HG03108 (cell line): ENCODE results near the gene IFIT2.
"Not testable (repeated sequence)": the region's sequence is repeated elsewhere in the genome, so short reads cannot be mapped to it uniquely, and the experiment has no call there.

ENCODE experiments used
- ATAC-seq: cut with Tn5 transposase; IDR thresholded peaks from one replicate; pipeline ENCODE4 v1.9.1; 2021; ENCODE audit warnings: moderate library complexity; ENCODE audit not compliant: unreplicated experiment

Gene IFIT2

GRCh38 chr10:89279421-89279869 lies 22.4 kb upstream of the IFIT2 start:
- no peak for ATAC-seq

DNA sequence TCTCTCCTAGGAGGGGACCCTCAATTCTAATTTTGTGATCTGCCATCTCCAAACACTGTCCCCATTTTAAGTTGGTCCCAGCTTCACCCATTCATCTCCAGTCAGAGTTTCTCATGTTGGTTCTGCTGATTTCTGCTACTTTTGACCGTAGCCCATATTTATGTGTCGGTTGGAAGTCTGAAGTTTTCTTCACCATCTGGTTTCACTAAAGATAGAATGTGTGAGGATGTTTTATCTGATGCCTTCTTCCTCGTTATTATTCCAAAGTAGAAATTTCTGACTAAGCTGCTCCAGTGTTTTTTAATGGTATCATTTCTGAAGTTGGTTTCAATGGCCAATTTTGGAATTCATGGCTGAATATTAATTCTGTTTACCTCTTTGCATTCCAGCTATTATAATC lies 21.3 kb upstream of the IFIT2 start:
- ATAC-seq, result no peak

GRCh38 chr10:89281606-89282395 lies 20.0 kb upstream of the IFIT2 start:
- no peak for ATAC-seq

DNA sequence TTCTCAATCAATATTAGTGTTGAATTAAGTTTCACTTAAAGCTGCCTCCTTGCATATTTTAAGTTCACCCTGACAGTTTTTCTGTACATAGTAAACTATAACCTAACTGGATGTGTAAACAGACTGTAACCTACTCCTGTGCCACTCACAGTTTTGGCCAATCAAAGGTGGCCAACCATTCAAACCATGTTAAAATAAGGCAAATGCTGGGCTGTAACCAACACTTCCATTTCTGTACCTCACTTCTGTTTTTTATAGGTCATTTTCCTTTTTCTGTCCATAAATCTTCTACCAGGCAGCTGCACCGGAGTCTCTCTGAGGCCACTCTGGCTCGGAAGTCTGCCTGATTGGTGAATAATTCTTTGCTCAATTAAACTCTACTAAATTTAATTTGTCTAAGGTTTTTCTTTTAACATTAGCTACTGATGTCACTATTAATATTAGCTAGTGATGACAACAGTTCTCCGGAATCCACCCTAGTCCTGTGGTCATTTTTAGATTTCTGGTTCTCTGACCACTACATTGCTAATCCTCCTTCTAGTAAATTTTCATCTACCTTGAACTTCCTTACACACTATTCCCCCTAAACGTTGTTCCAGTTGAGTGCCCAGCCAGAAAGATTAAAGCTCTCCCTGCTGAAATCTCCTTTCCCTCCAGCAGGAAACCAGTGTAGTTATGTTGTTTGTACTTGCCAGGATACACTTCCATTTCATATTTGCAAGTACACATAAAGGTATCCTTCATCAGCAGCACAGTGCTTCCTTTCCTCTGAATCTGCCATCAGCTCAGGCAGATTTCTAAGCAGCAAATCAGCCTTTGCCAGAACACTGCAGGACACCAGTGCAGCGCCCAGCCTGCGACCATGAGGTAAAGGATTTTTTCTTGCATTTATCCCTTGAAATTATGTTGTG lies 18.6 kb upstream of the IFIT2 start:
- ATAC-seq, result no peak

GRCh38 chr10:89283936-89284475 lies 17.8 kb upstream of the IFIT2 start:
- no peak for ATAC-seq

DNA sequence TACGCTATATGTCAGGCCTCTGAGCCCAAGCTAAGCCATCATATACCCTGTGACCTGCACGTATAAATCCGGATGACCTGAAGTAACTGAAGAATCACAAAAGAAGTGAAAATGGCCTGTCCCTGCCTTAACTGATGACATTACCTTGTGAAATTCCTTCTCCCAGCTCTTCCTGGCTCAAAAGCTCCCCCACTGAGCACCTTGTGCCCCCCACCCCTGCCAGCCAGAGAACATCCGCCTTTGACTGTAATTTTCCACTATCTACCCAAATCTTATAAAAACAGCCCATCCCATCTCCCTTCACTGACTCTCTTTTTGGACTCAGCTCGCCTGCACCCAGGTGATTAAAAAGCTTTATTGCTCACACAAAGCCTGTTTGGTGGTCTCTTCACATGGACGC lies 17.1 kb upstream of the IFIT2 start:
- ATAC-seq, result not testable (repeated sequence)

- not testable (repeated sequence) for ATAC-seq
Observed at GRCh38 chr10:89285303-89285702, 16.5 kb upstream of the IFIT2 start.

DNA sequence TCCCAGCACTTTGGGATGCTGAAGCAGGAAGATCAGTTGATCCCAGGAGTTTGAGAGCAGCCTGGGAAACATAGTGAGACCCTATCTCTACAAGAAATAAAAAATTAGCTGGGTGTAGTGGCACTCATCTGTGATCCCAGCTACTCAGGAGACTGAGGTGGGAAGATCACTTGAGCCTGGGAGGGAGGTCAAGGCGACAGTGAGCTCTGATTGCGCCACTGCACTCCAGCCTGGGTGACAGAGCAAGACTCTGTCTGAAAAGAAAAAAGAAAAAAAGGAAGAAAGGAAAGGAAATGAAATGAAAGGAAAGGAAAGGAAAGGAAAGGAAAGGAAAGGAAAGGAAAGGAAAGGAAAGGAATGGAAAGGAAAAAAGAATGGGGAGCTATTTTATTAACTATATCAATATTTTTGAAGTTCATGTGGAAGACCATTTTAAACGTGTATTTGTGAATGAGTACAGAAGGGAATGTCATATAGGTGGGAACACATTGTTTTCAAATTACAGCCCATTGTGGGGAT lies 7.1 kb upstream of the IFIT2 start:
- no peak for ATAC-seq

- ATAC-seq, result peak; percentile 50
Observed at GRCh38 chr10:89295597-89295996, 6.2 kb upstream of the IFIT2 start.

DNA sequence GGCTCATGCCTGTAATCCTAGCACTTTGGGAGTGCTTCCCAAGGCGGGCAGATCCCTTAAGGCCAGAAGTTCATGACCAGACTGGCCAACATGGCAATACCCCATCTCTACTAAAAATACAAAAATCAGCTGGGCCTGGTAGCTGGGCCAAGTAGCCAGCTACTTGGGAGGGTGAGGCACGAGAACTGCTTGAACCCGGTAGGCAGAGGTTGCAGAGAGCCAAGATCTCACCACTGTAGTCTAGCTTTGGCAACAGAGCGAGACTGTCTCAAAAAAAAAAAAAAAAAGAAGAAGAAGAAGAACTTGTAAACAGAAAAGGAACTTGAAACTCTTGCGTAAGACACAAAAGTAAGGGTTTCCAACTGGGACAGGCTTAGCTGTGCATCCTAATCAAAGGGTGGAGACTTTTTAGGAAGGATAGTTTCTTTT lies 5.6 kb upstream of the IFIT2 start:
- ATAC-seq, result no peak

DNA sequence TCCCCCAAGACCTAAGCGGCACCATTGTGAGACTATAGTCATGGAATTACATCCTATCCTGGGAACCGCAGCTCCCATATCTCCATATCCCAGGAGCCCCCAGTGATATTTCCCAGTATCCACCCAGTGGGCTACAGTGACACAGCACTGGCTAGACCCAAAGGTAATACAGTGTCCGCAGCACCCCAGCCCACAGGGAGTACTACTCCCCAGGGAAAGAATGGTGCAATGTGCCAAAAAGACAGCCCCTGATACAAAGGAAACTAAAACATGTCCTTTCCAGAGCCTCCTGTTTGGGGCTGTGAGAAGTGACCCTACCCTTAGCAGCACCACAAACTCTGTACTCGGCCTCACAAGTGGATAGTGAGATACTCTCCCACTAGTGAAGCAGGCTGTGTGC lies 4.5 kb upstream of the IFIT2 start:
- ATAC-seq, result no peak

- ATAC-seq, result no peak
Observed at GRCh38 chr10:89297791-89298190, 4.1 kb upstream of the IFIT2 start.

GRCh38 chr10:89299031-89299430 lies 2.8 kb upstream of the IFIT2 start:
- no peak for ATAC-seq

GRCh38 chr10:89301232-89301631 lies 614 bp upstream of the IFIT2 start:
- no peak for ATAC-seq

DNA sequence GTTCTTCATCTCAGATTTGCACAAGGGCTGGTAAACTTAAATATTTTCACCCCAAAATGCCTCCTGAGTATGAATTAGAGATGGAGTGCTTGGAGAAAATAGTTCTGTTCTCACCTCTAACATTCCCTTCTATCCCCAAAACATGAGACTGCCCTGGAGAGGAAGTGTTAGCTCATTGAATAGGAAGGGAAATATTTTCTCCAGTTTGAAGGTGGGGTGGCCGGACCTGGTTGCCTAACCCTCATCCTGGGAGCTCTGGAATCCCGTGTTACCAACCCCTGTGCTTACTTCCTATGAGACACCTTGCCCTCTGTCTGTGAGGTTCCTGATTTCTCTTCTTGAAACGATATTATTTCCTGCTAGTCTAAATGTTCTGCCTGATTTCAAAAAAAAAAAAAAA lies 779 bp downstream of the IFIT2 start:
- ATAC-seq, result no peak

- no peak for ATAC-seq
Observed at GRCh38 chr10:89303161-89303560, 1.3 kb downstream of the IFIT2 start.

GRCh38 chr10:89304026-89304425 lies 2.2 kb downstream of the IFIT2 start:
- no peak for ATAC-seq

- no peak for ATAC-seq
Observed at GRCh38 chr10:89304446-89304845, 2.6 kb downstream of the IFIT2 start.

GRCh38 chr10:89304925-89305324 lies 3.1 kb downstream of the IFIT2 start:
- ATAC-seq, result no peak

GRCh38 chr10:89305766-89306433 lies 4.1 kb downstream of the IFIT2 start:
- ATAC-seq, result no peak
